ENCODE results near the gene NUDT3. TPM values are rescaled to one million over a fixed set of nuclear protein-coding genes. Genes with fewer than 3 reads are reported as not detected.

Gene NUDT3
- total RNA-seq: 10 to 100 TPM; 11.3 to 20.2 TPM
- 1 to 10 TPM; 3.2 to 7.6 TPM for polyA plus RNA-seq

GRCh38 chr6:34392497-34393190 lies at the start of gene NUDT3:
NUDT3 (minus strand) TSS chr6:34392669; CDS start chr6:34392362, 307 bp downstream.
- H3K4me1 ChIP-seq (ENCODE audit: control insufficient read depth in 4 of 4, insufficient read depth in 4 of 4, low read length in 3 of 4): peaks cover 2 to 22% (median 17%) of the 10 kb centered on the region in 4 donors
- peak within 1 kb of the TSS; percentile 77 to 91 for H3K9ac ChIP-seq (ENCODE audit: low read depth in 1 of 2, low read length in 2 of 2)
- peak within 1 kb of the TSS; percentile 84 to 94 for H3K27ac ChIP-seq (ENCODE audit: low read depth in 1 of 2, low read length in 2 of 2)
- H3K9me3 ChIP-seq (ENCODE audit: control insufficient read depth in 4 of 4, low read length in 3 of 4): peaks cover 0 to 2% (median 0%) of the 10 kb centered on the region in 4 donors
- WGBS: under 1% methylated on average over 87 of the region's 87 CpGs
- peak; percentile 94 for DNase-seq (ENCODE audit: low spot score)
- H3K36me3 ChIP-seq (ENCODE audit: control insufficient read depth in 4 of 4, insufficient read depth in 3 of 4, low read depth in 1 of 4, low read length in 3 of 4): no peaks in the 10 kb centered on the region
- peak within 1 kb of the TSS; percentile 77 to 89 (median 80) for H3K4me3 ChIP-seq (ENCODE audit: low read depth in 1 of 3, low read length in 3 of 3)
- peak; percentile 86 to 93 for TF ChIP-seq RAD21 (IDR thresholded peaks at IDR 0.05)
- TF ChIP-seq EGR1 (IDR thresholded peaks at IDR 0.05; ENCODE audit: low read depth in 2 of 2): peak; percentile 99
- peak; percentile 83 for TF ChIP-seq CTCF (IDR thresholded peaks at IDR 0.05; ENCODE audit: low read depth, low read length, missing input control)
- TF ChIP-seq FOXA2 (IDR thresholded peaks at IDR 0.05): no peak
- TF ChIP-seq HNF4A (conservative IDR thresholded peaks at IDR 0.05): peak in 1 of 2 donors; percentile 48
- TF ChIP-seq ZBTB33 (IDR thresholded peaks at IDR 0.05): no peak
- peak; percentile 86 for TF ChIP-seq YY1 (IDR thresholded peaks at IDR 0.05)
- no peak for TF ChIP-seq ATF3 (IDR thresholded peaks at IDR 0.05)
- TF ChIP-seq TAF1 (conservative IDR thresholded peaks at IDR 0.05): no peak
- peak; percentile 33 to 54 for TF ChIP-seq RXRA (IDR thresholded peaks at IDR 0.05)
- peak; percentile 42 for TF ChIP-seq SP1 (IDR thresholded peaks at IDR 0.05)
- TF ChIP-seq JUND (IDR thresholded peaks at IDR 0.05): no peak
- TF ChIP-seq FOXA1 (IDR thresholded peaks at IDR 0.05): no peak
- no peak for TF ChIP-seq HNF4G (IDR thresholded peaks at IDR 0.05)
- TF ChIP-seq, protein P1, sequence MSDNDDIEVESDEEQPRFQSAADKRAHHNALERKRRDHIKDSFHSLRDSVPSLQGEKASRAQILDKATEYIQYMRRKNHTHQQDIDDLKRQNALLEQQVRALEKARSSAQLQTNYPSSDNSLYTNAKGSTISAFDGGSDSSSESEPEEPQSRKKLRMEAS (IDR thresholded peaks at IDR 0.05): no peak
- TF ChIP-seq GABPA (IDR thresholded peaks at IDR 0.05 in 1 of 2, conservative IDR thresholded peaks at IDR 0.05 in 1 of 2): no peak
- TF ChIP-seq, protein P2, sequence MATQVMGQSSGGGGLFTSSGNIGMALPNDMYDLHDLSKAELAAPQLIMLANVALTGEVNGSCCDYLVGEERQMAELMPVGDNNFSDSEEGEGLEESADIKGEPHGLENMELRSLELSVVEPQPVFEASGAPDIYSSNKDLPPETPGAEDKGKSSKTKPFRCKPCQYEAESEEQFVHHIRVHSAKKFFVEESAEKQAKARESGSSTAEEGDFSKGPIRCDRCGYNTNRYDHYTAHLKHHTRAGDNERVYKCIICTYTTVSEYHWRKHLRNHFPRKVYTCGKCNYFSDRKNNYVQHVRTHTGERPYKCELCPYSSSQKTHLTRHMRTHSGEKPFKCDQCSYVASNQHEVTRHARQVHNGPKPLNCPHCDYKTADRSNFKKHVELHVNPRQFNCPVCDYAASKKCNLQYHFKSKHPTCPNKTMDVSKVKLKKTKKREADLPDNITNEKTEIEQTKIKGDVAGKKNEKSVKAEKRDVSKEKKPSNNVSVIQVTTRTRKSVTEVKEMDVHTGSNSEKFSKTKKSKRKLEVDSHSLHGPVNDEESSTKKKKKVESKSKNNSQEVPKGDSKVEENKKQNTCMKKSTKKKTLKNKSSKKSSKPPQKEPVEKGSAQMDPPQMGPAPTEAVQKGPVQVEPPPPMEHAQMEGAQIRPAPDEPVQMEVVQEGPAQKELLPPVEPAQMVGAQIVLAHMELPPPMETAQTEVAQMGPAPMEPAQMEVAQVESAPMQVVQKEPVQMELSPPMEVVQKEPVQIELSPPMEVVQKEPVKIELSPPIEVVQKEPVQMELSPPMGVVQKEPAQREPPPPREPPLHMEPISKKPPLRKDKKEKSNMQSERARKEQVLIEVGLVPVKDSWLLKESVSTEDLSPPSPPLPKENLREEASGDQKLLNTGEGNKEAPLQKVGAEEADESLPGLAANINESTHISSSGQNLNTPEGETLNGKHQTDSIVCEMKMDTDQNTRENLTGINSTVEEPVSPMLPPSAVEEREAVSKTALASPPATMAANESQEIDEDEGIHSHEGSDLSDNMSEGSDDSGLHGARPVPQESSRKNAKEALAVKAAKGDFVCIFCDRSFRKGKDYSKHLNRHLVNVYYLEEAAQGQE (IDR thresholded peaks at IDR 0.05): no peak
- TF ChIP-seq NR2F2 (IDR thresholded peaks at IDR 0.05): no peak
- H3K27me3 ChIP-seq (ENCODE audit: control insufficient read depth in 4 of 4, insufficient read depth in 4 of 4, low read length in 3 of 4): no peaks in the 10 kb centered on the region
